ENCODE data around the gene CYB561. TPM values are rescaled to one million over a fixed set of nuclear protein-coding genes. Genes with fewer than 3 reads are reported as not detected.

The CYB561 gene
- total and polyA plus RNA-seq, 10 of the 15 experiments (the other 5 are each of a cell fraction or from before 2014, with no cell fraction given), result 0.52 to 6.9 (median 2.5) TPM

GRCh38 chr17:63436523-63437110 lies 9.5 kb downstream of the CYB561 start (continued):
- TF ChIP-seq BCL3 (IDR thresholded peaks at IDR 0.05; ENCODE audit: borderline replicate concordance, insufficient read depth, low read depth, low read length, poor library complexity, severe bottlenecking) (no peak), BHLHE40 (IDR thresholded peaks at IDR 0.05; ENCODE audit: borderline replicate concordance in 1 of 2, low read depth in 2 of 2, low read length in 1 of 2) (no peak), IRF5 (IDR thresholded peaks at IDR 0.05; ENCODE audit: borderline replicate concordance) (no peak), REST (IDR thresholded peaks at IDR 0.05; ENCODE audit: low read depth, low read length) (no peak), CREB1 (IDR thresholded peaks at IDR 0.05; ENCODE audit: low read depth) (no peak)

Data from GM12878 (cell line).